ENCODE results near the gene KASH5.

The KASH5 gene

GRCh38 chr19:49462492-49462891 is 74.4 kb downstream of the KASH5 start:
- no peak for DNase-seq

- no peak for DNase-seq
Measured at GRCh38 chr19:49463960-49464740, 76.1 kb downstream of the KASH5 start.

GRCh38 chr19:49465371-49465770 is 77.3 kb downstream of the KASH5 start:
- no peak for DNase-seq

Measured in amniotic stem cell (primary cell).